ENCODE measurements around the gene NR1D2.

- TF ChIP-seq POLR2A (IDR thresholded peaks at IDR 0.05; ENCODE audit: low read depth, low read length) (no peak), POLR2AphosphoS5 (IDR thresholded peaks at IDR 0.05; ENCODE audit: low read depth, low read length) (no peak), TAF1 (IDR thresholded peaks at IDR 0.05; ENCODE audit: borderline replicate concordance, low read depth, low read length) (no peak)
Observed at GRCh38 chr3:23950293-23950692, 5.2 kb downstream of the NR1D2 start.

Measured in GM12892 (cell line).